GM12878 (cell line): Measurements from ENCODE around the gene CHMP4A. TPM values are rescaled to one million over a fixed set of nuclear protein-coding genes. Genes with fewer than 3 reads are reported as not detected.
A peak's percentile ranks its signal among the peaks of the same experiment; 100 is the strongest.

Experiments used
- ATAC-seq: fragments of 200-7000 bp; cut with Tn5 transposase; 3 replicates; pipeline ENCODE4 v1.9.1; 2020; ENCODE audit warnings: mild to moderate bottlenecking, moderate library complexity
- BruUV-seq: library from RNA; stranded (reverse); fragments of 400-500 nt; replicated peaks from 2 replicates; lab custom pipeline; 2021; lab: Mats Ljungman, UMichigan
- CTCF ChIA-PET: fragments of 300-600 bp; sonication (Branson Sonifier 250); formaldehyde crosslinking; extraction: SDS; loops from one replicate; lab custom pipeline; 2021; ENCODE audit warnings: inconsistent platforms; lab: Yijun Ruan, JAX
- POLR2A ChIA-PET: fragments of 350-600 bp; formaldehyde crosslinking; extraction: SDS; loops from one replicate; lab custom pipeline; 2021; ENCODE audit warnings: inconsistent platforms; lab: Charles Lee
- RAD21 ChIA-PET: fragments of 300-600 bp; sonication (Branson Sonifier 250); formaldehyde crosslinking; loops from one replicate; lab custom pipeline; 2023; ENCODE audit warnings: antibody characterized with exemption; ENCODE audit not compliant: unreplicated experiment; lab: Charles Lee
- SMC1A ChIA-PET: fragments of 300-600 bp; sonication (Branson Sonifier 250); formaldehyde crosslinking; loops from one replicate; lab custom pipeline; 2023; ENCODE audit not compliant: unreplicated experiment, uncharacterized antibody; lab: Charles Lee
- DNase-seq: peaks from one replicate; pipeline ENCODE4 v3.0.0-alpha.2; 2011; ENCODE audit warnings: low read depth, low spot score
- FAIRE-seq: peaks from 3 replicates; lab custom pipeline; 2011; peaks lifted over from hg19 to GRCh38; lab: Jason Lieb, UNC
- H2AFZ ChIP-seq: 2 replicates; pipeline ENCODE4 v1.6.0; 2011; ENCODE audit warnings: low read depth, low read length, control low read depth; ENCODE audit not compliant: control insufficient read depth
- H3K27ac ChIP-seq: 2 replicates; pipeline ENCODE4 v1.5.1; 2011; ENCODE audit warnings: control low read depth; ENCODE audit not compliant: control insufficient read depth, insufficient read depth
- H3K27me3 ChIP-seq, 2 experiments: replicated peaks in 1 of 2; 2 replicates each; pipeline versions ENCODE4 v1.6.0 to v1.6.1; 2011; ENCODE audit warnings: low read length in 1 of 2; ENCODE audit not compliant: control insufficient read depth in 2 of 2, insufficient read depth in 2 of 2
- H3K36me3 ChIP-seq, 2 experiments: 2 replicates each; pipeline ENCODE4 v1.5.1; 2011; ENCODE audit warnings: low read length in 1 of 2; ENCODE audit not compliant: control insufficient read depth in 2 of 2, insufficient read depth in 2 of 2
- H3K4me1 ChIP-seq: 2 replicates; pipeline ENCODE4 v1.6.1; 2011; ENCODE audit warnings: mild to moderate bottlenecking, low read length, moderate library complexity, mixed read lengths; ENCODE audit not compliant: control insufficient read depth, insufficient read depth
- H3K4me2 ChIP-seq: 2 replicates; pipeline ENCODE4 v1.6.0; 2011; ENCODE audit warnings: control low read depth; ENCODE audit not compliant: control insufficient read depth, insufficient read depth
- H3K4me3 ChIP-seq: fragments of 200-600 bp; sonication (generic); 2 replicates; pipeline ENCODE4 v1.5.1; 2016
- H3K79me2 ChIP-seq: 2 replicates; pipeline ENCODE4 v1.6.0; 2011; ENCODE audit warnings: low read length; ENCODE audit not compliant: control insufficient read depth, insufficient read depth
- H3K9ac ChIP-seq: 2 replicates; pipeline ENCODE4 v1.8.0; 2011; ENCODE audit warnings: low read length, control low read depth, mixed read lengths; ENCODE audit not compliant: control insufficient read depth, insufficient read depth
- H3K9me3 ChIP-seq: replicated peaks from 3 replicates; pipeline ENCODE4 v1.5.1; 2011; ENCODE audit warnings: mild to moderate bottlenecking, low read length; ENCODE audit not compliant: control insufficient read depth, insufficient read depth
- H4K20me1 ChIP-seq: 2 replicates; pipeline ENCODE4 v1.6.0; 2011; ENCODE audit not compliant: control insufficient read depth, insufficient read depth
- EP300 ChIP-seq, 2 experiments: fragments of 150-350 bp in 1 of 2; IDR thresholded peaks; 2 replicates each; pipeline ENCODE4 v1.6.1; 2011 to 2012; ENCODE audit warnings: low read depth in 2 of 2, low read length in 2 of 2, borderline replicate concordance in 1 of 2, improper control_type of control experiment in 1 of 2, inconsistent platforms in 1 of 2; ENCODE audit not compliant: control insufficient read depth in 1 of 2
- POLR2A ChIP-seq: IDR thresholded peaks from 2 replicates; pipeline ENCODE4 v1.6.1; 2011; ENCODE audit warnings: low read depth, mild to moderate bottlenecking, low read length
- POLR2AphosphoS5 ChIP-seq: IDR thresholded peaks from 2 replicates; pipeline ENCODE4 v1.6.1; 2011; ENCODE audit warnings: mild to moderate bottlenecking, low read length, inconsistent platforms
- RELA ChIP-seq: fragments of 450-650 bp; IDR thresholded peaks from 2 replicates; pipeline ENCODE4 v1.8.0; 2014; ENCODE audit warnings: borderline replicate concordance; ENCODE audit not compliant: partially characterized antibody
- ZBED1 ChIP-seq: IDR thresholded peaks from 2 replicates; pipeline ENCODE4 v1.6.1; 2016; ENCODE audit warnings: borderline replicate concordance
- WGBS: methylation state at CpG from one replicate; pipeline ENCODE4 v1.1.6; 2016; ENCODE audit warnings: low lambda C conversion rate; ENCODE audit not compliant: insufficient replicate concordance, insufficient coverage; ENCODE audit errors: missing lambda C conversion rate; 5-methylcytosine and 5-hydroxymethylcytosine counted together
- in situ Hi-C: fragments of 300-500 bp; cut with MboI; formaldehyde crosslinking; loops from 9 replicates; pipeline ENCODE4 v1.14.3; 2018; ENCODE audit warnings: mixed read lengths
- intact Hi-C: fragments of 100-400 bp; cut with micrococcal nuclease; formaldehyde crosslinking; loops from one replicate; pipeline ENCODE4 v1.14.2; 2022; ENCODE audit not compliant: unreplicated experiment
- polyA plus RNA-seq, 11 experiments: library from polyadenylated mRNA; depleted of rRNA in 4 of 11; unstranded in 6 of 11; stranded (reverse) in 5 of 11; fragments of >200 nt; fragmentation: Nextera tagmentation in 4 of 11; fragmentation: Illumina TruSeq in 1 of 11; extraction: Ambion mirVana in 4 of 11; extraction: Trizol in 1 of 11; gene quantifications; 1 replicate in 1 of 11; 2 replicates in 10 of 11; pipeline versions ENCODE4 v1.2.1 to v1.2.3, GENCODE V29; 2011 to 2016; ENCODE audit warnings: inconsistent platforms in 2 of 11, missing spikeins in 2 of 11, low read depth in 1 of 11
- total RNA-seq, 4 experiments: library from RNA; depleted of rRNA in 3 of 4; stranded (reverse); fragments of >200 nt in 3 of 4; fragmentation: Illumina TruSeq in 1 of 4; extraction: Trizol in 1 of 4; gene quantifications; 2 replicates each; pipeline versions ENCODE4 v1.2.1 to v1.2.3, GENCODE V29; 2013 to 2021
- TF ChIP-seq, protein P1 (sequence below): fragments of 450-650 bp; IDR thresholded peaks from 2 replicates; pipeline ENCODE4 v1.6.1; 2016; ENCODE audit warnings: mild to moderate bottlenecking

The CHMP4A gene
- total and polyA plus RNA-seq, 10 of the 15 experiments (the other 5 are each of a cell fraction or from before 2014, with no cell fraction given), result 35.5 to 151 (median 84.7) TPM

GRCh38 chr14:24172871-24173281 lies 40.4 kb downstream of the CHMP4A start:
- H3K4me3 ChIP-seq, result peak overlapping the region; percentile 62
- H2AFZ ChIP-seq, result no peak overlapping the region
- DNase-seq (no peak), ATAC-seq (no peak), FAIRE-seq (no peak)
- H3K27ac ChIP-seq, result no peak overlapping the region; the same call in 1 of the 2 replicates
- intact Hi-C loops, result no loop called here
- peaks cover 6% of the 10 kb centered on the region for H3K79me2 ChIP-seq
- ChIA-PET CTCF (interaction anchor here (0.7 to 1.5 kb wide), 4 partner anchors 12 to 98 kb away, joined by 3 to 4 read pairs (median 3); partner anchors contain the start of genes IRF9 and MDP1), SMC1A (interaction anchor here (1.0 kb wide), 1 partner anchor 11 kb away, joined by 3 read pairs; the partner anchor contains the start of gene IRF9), POLR2A (interaction anchor here (0.6 to 2.8 kb wide), 4 partner anchors 12 to 56 kb away, joined by 3 to 11 read pairs (median 8); partner anchors contain the start of genes IPO4, IRF9 and RNF31), RAD21 (no interaction called here)
- TF ChIP-seq POLR2A (peak; percentile 42), POLR2AphosphoS5 (peak; percentile 55), RELA (no peak), ZBED1 (no peak), EP300 (IDR thresholded peaks at IDR 0.05; ENCODE audit: borderline replicate concordance in 1 of 2, control insufficient read depth in 1 of 2, low read depth in 2 of 2, low read length in 2 of 2) (no peak)
- TF ChIP-seq, protein P1, sequence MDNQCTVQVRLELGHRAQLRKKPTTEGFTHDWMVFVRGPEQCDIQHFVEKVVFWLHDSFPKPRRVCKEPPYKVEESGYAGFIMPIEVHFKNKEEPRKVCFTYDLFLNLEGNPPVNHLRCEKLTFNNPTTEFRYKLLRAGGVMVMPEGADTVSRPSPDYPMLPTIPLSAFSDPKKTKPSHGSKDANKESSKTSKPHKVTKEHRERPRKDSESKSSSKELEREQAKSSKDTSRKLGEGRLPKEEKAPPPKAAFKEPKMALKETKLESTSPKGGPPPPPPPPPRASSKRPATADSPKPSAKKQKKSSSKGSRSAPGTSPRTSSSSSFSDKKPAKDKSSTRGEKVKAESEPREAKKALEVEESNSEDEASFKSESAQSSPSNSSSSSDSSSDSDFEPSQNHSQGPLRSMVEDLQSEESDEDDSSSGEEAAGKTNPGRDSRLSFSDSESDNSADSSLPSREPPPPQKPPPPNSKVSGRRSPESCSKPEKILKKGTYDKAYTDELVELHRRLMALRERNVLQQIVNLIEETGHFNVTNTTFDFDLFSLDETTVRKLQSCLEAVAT, result peak; percentile 91
- in situ Hi-C loops, result no loop called here
- H4K20me1 ChIP-seq, result no peaks in the 10 kb centered on the region
- WGBS, result 87% methylated on average over 20 of the region's 20 CpGs
- H3K4me2 ChIP-seq, result peak overlapping the region; percentile 68
- no TSS peak for BruUV-seq
- no peaks in the 10 kb centered on the region for H3K27me3 ChIP-seq
- no peaks in the 10 kb centered on the region for H3K9me3 ChIP-seq
- H3K36me3 ChIP-seq, result peaks cover 4 to 6% of the 10 kb centered on the region in 2 experiments; a peak in 3 of 4 replicates
- H3K4me1 ChIP-seq, result no peaks in the 10 kb centered on the region
- H3K9ac ChIP-seq, result peak overlapping the region; percentile 69; the same call in 1 of the 2 replicates
